ENCODE measurements around the gene FAM204A.

The FAM204A gene

GRCh38 chr10:118315629-118316028 is 26.5 kb downstream of the FAM204A start:
- H3K4me1 ChIP-seq, result peaks cover 2% of the 10 kb centered on the region; the same call in 1 of the 2 replicates
- H3K9me3 ChIP-seq, result no peaks in the 10 kb centered on the region
- peaks cover 3% of the 10 kb centered on the region; the same call in 1 of the 2 replicates for H3K36me3 ChIP-seq (replicated peaks)
- in situ Hi-C loops (cut with MboI; ENCODE audit: low sequenced_read_pairs), result no loop called here
- no peak for DNase-seq (ENCODE audit: low spot score in 2 of 2)
- H3K4me3 ChIP-seq, result no peak overlapping the region
- H3K27me3 ChIP-seq (ENCODE audit: low read depth), result no peaks in the 10 kb centered on the region

GRCh38 chr10:118314882-118315281 is 27.2 kb downstream of the FAM204A start:
- no peak for DNase-seq (ENCODE audit: low spot score in 2 of 2)
- Histone ChIP-seq H3K4me1 (peaks cover 2% of the 10 kb centered on the region; the same call in 1 of the 2 replicates), H3K27me3 (ENCODE audit: low read depth) (no peaks in the 10 kb centered on the region), H3K4me3 (no peak overlapping the region), H3K9me3 (no peaks in the 10 kb centered on the region), H3K36me3 (replicated peaks) (no peaks in the 10 kb centered on the region; the same call in 1 of the 2 replicates)
- in situ Hi-C loops (cut with MboI; ENCODE audit: low sequenced_read_pairs), result no loop called here

- peaks cover 2% of the 10 kb centered on the region; the same call in 1 of the 2 replicates for H3K4me1 ChIP-seq
- no peak overlapping the region for H3K4me3 ChIP-seq
- H3K36me3 ChIP-seq (replicated peaks), result peaks cover 13% of the 10 kb centered on the region
- no peak for DNase-seq (ENCODE audit: low spot score in 2 of 2)
- no peaks in the 10 kb centered on the region for H3K27me3 ChIP-seq (ENCODE audit: low read depth)
- no peaks in the 10 kb centered on the region for H3K9me3 ChIP-seq
- in situ Hi-C loops (cut with MboI; ENCODE audit: low sequenced_read_pairs), result no loop called here
Measured at GRCh38 chr10:118311505-118311904, 30.6 kb downstream of the FAM204A start.

- Histone ChIP-seq H3K27me3 (ENCODE audit: low read depth) (no peaks in the 10 kb centered on the region), H3K9me3 (no peaks in the 10 kb centered on the region), H3K4me1 (no peaks in the 10 kb centered on the region; the same call in 1 of the 2 replicates), H3K36me3 (replicated peaks) (peaks cover 13% of the 10 kb centered on the region), H3K4me3 (no peak overlapping the region)
- no peak for DNase-seq (ENCODE audit: low spot score in 2 of 2)
- in situ Hi-C loops (cut with MboI; ENCODE audit: low sequenced_read_pairs), result no loop called here
Measured at GRCh38 chr10:118310822-118311221, 31.3 kb downstream of the FAM204A start.

GRCh38 chr10:118309911-118310310 is 32.2 kb downstream of the FAM204A start:
- H3K36me3 ChIP-seq (replicated peaks), result peaks cover 13% of the 10 kb centered on the region
- no peaks in the 10 kb centered on the region for H3K9me3 ChIP-seq
- in situ Hi-C loops (cut with MboI; ENCODE audit: low sequenced_read_pairs), result no loop called here
- no peak overlapping the region for H3K4me3 ChIP-seq
- no peaks in the 10 kb centered on the region for H3K27me3 ChIP-seq (ENCODE audit: low read depth)
- no peak for DNase-seq (ENCODE audit: low spot score in 2 of 2)
- H3K4me1 ChIP-seq, result no peaks in the 10 kb centered on the region

GRCh38 chr10:118308664-118309063 is 33.5 kb downstream of the FAM204A start:
- in situ Hi-C loops (cut with MboI; ENCODE audit: low sequenced_read_pairs), result no loop called here
- no peak for DNase-seq (ENCODE audit: low spot score in 2 of 2)
- H3K4me1 ChIP-seq, result no peaks in the 10 kb centered on the region
- H3K9me3 ChIP-seq, result no peaks in the 10 kb centered on the region
- H3K4me3 ChIP-seq, result no peak overlapping the region
- H3K36me3 ChIP-seq (replicated peaks), result peaks cover 13% of the 10 kb centered on the region
- no peaks in the 10 kb centered on the region for H3K27me3 ChIP-seq (ENCODE audit: low read depth)

GRCh38 chr10:118307859-118308258 is 34.3 kb downstream of the FAM204A start:
- DNase-seq (ENCODE audit: low spot score in 2 of 2), result no peak
- in situ Hi-C loops (cut with MboI; ENCODE audit: low sequenced_read_pairs), result no loop called here
- H3K4me3 ChIP-seq, result no peak overlapping the region
- no peaks in the 10 kb centered on the region for H3K9me3 ChIP-seq
- H3K36me3 ChIP-seq (replicated peaks), result peaks cover 13% of the 10 kb centered on the region
- no peaks in the 10 kb centered on the region for H3K27me3 ChIP-seq (ENCODE audit: low read depth)
- H3K4me1 ChIP-seq, result no peaks in the 10 kb centered on the region

GRCh38 chr10:118307220-118307619 is 34.9 kb downstream of the FAM204A start:
- peaks cover 13% of the 10 kb centered on the region for H3K36me3 ChIP-seq (replicated peaks)
- in situ Hi-C loops (cut with MboI; ENCODE audit: low sequenced_read_pairs), result no loop called here

GRCh38 chr10:118305730-118306129 is 36.4 kb downstream of the FAM204A start:
- no peaks in the 10 kb centered on the region for H3K4me1 ChIP-seq
- in situ Hi-C loops (cut with MboI; ENCODE audit: low sequenced_read_pairs), result no loop called here
- no peaks in the 10 kb centered on the region for H3K27me3 ChIP-seq (ENCODE audit: low read depth)
- DNase-seq (ENCODE audit: low spot score in 2 of 2), result no peak
- no peaks in the 10 kb centered on the region for H3K9me3 ChIP-seq
- H3K4me3 ChIP-seq, result no peak overlapping the region
- H3K36me3 ChIP-seq (replicated peaks), result peaks cover 13% of the 10 kb centered on the region

More at GRCh38 chr10:118307220-118307619, 34.9 kb downstream of the FAM204A start:
- Histone ChIP-seq H3K4me1 (no peaks in the 10 kb centered on the region), H3K4me3 (no peak overlapping the region), H3K27me3 (ENCODE audit: low read depth) (no peaks in the 10 kb centered on the region), H3K9me3 (no peaks in the 10 kb centered on the region)
- no peak for DNase-seq (ENCODE audit: low spot score in 2 of 2)

- H3K4me3 ChIP-seq, result no peak overlapping the region
- no peaks in the 10 kb centered on the region for H3K27me3 ChIP-seq (ENCODE audit: low read depth)
- no peak for DNase-seq (ENCODE audit: low spot score in 2 of 2)
- peaks cover 11% of the 10 kb centered on the region for H3K36me3 ChIP-seq (replicated peaks)
- no peaks in the 10 kb centered on the region for H3K4me1 ChIP-seq
- in situ Hi-C loops (cut with MboI; ENCODE audit: low sequenced_read_pairs), result no loop called here
- H3K9me3 ChIP-seq, result no peaks in the 10 kb centered on the region
Measured at GRCh38 chr10:118304521-118304920, 37.6 kb downstream of the FAM204A start.

- DNase-seq (ENCODE audit: low spot score in 2 of 2), result no peak
- Histone ChIP-seq H3K9me3 (no peaks in the 10 kb centered on the region), H3K36me3 (replicated peaks) (no peaks in the 10 kb centered on the region; the same call in 1 of the 2 replicates), H3K4me1 (no peaks in the 10 kb centered on the region), H3K27me3 (ENCODE audit: low read depth) (no peaks in the 10 kb centered on the region), H3K4me3 (no peak overlapping the region)
- in situ Hi-C loops (cut with MboI; ENCODE audit: low sequenced_read_pairs), result no loop called here
Measured at GRCh38 chr10:118301211-118301610, 40.9 kb downstream of the FAM204A start.

- in situ Hi-C loops (cut with MboI; ENCODE audit: low sequenced_read_pairs), result no loop called here
- DNase-seq (ENCODE audit: low spot score in 2 of 2), result no peak
- no peak overlapping the region for H3K4me3 ChIP-seq
- no peaks in the 10 kb centered on the region; the same call in 1 of the 2 replicates for H3K36me3 ChIP-seq (replicated peaks)
- no peaks in the 10 kb centered on the region for H3K27me3 ChIP-seq (ENCODE audit: low read depth)
- no peaks in the 10 kb centered on the region for H3K9me3 ChIP-seq
- no peaks in the 10 kb centered on the region for H3K4me1 ChIP-seq
Measured at GRCh38 chr10:118300320-118300719, 41.8 kb downstream of the FAM204A start.

GRCh38 chr10:118298787-118299186 is 43.3 kb downstream of the FAM204A start:
- H3K9me3 ChIP-seq, result no peaks in the 10 kb centered on the region
- H3K27me3 ChIP-seq (ENCODE audit: low read depth), result no peaks in the 10 kb centered on the region
- H3K4me3 ChIP-seq, result no peak overlapping the region
- in situ Hi-C loops (cut with MboI; ENCODE audit: low sequenced_read_pairs), result no loop called here
- DNase-seq (ENCODE audit: low spot score in 2 of 2), result no peak
- no peaks in the 10 kb centered on the region for H3K36me3 ChIP-seq (replicated peaks)
- no peaks in the 10 kb centered on the region for H3K4me1 ChIP-seq

GRCh38 chr10:118291122-118291521 is 51.0 kb downstream of the FAM204A start:
- in situ Hi-C loops (cut with MboI; ENCODE audit: low sequenced_read_pairs), result no loop called here
- no peak for DNase-seq (ENCODE audit: low spot score in 2 of 2)
- H3K4me3 ChIP-seq, result no peak overlapping the region
- H3K27me3 ChIP-seq (ENCODE audit: low read depth), result peaks cover 3% of the 10 kb centered on the region
- no peaks in the 10 kb centered on the region for H3K4me1 ChIP-seq
- no peaks in the 10 kb centered on the region for H3K9me3 ChIP-seq
- H3K36me3 ChIP-seq (replicated peaks), result no peaks in the 10 kb centered on the region

- Histone ChIP-seq H3K4me1 (no peaks in the 10 kb centered on the region), H3K27me3 (ENCODE audit: low read depth) (peaks cover 3% of the 10 kb centered on the region), H3K36me3 (replicated peaks) (no peaks in the 10 kb centered on the region), H3K4me3 (no peak overlapping the region), H3K9me3 (no peaks in the 10 kb centered on the region)
- DNase-seq (ENCODE audit: low spot score in 2 of 2), result no peak
- in situ Hi-C loops (cut with MboI; ENCODE audit: low sequenced_read_pairs), result no loop called here
Measured at GRCh38 chr10:118290471-118290995, 51.6 kb downstream of the FAM204A start.

All from HAP-1 (cell line).